SK-N-DZ (cell line): Measurements from ENCODE around the gene PTTG1IP.

Experiments used
- DNase-seq: peaks from one replicate; pipeline ENCODE4 v3.0.0-alpha.2; 2015; ENCODE audit warnings: low spot score

Gene PTTG1IP

DNA sequence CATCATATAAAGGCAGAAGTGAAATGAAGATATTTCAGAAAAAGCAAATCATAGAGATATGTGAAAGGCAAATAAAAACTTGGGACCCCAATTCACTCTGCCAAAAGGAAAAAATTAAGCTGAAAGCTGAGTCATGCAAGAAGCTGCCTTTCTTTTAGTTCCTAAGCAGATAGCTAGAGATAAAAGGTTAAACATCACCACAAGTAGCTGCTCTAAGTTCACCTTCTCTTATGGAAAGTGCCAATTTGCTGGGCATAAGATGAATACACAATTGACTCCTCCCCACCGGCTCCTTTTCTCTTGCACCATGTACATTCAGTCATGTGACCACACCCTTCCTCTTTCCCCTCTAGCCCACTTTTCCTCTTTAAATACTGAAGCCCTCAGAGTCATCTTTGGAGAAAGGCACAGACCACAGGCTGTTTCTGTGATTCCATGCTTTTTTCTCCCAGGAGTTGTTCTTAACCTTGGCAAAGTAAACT, 50.3 kb downstream of the PTTG1IP start:
- no peak for DNase-seq

GRCh38 chr21:44822484-44823178, 50.9 kb downstream of the PTTG1IP start:
- no peak for DNase-seq

GRCh38 chr21:44820851-44821250, 52.6 kb downstream of the PTTG1IP start:
- no peak for DNase-seq

- DNase-seq: no peak
These were observed 53.9 kb downstream of the PTTG1IP start for GRCh38 chr21:44819283-44820243.

DNA sequence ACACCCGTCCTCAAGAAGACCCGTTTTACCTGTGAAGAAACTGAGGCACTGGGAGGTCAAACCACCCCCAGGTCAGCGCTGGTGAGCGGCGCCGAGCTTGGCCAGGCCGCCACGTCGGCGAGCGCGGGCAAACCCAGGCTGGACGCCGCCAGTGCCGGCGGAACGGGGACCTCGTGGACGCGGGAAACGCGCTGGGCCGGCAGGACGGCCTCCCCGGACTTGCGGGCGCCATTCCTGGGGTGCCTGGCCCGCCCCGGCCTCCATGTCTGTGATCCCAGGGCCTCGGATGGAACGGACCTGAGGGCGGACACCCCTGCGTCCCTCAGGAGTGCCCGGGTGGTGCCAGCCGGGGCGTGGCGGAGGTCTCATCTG, 54.9 kb downstream of the PTTG1IP start:
- DNase-seq: no peak

GRCh38 chr21:44817914-44818639, 55.4 kb downstream of the PTTG1IP start, which contains the start of gene SUMO3:
Gene SUMO3, minus strand, starts transcription at chr21:44818062. Its CDS starts 94 bp downstream, at chr21:44817968.
- peak; percentile 57 for DNase-seq

DNA sequence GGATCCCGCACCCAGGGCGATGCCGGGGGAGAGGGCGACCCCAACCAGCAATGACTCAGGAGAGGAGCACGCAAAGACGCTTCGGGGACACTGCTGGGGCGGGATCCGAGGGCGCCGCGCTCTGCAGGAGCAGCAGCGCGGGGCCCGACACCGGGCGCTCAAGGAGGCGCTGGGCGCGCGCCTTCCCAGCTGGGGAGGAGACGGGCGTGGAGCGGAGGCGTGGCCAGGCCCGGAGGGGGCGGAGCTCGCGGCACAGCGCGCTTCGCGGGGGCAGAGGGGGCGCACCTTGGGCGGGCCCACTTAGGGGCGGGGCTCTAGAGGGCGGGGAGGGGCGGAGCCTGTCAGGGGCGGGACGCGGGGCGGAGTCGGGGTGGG, 56.0 kb downstream of the PTTG1IP start:
- DNase-seq: peak; percentile 67

GRCh38 chr21:44816761-44817505, 56.6 kb downstream of the PTTG1IP start:
- DNase-seq: no peak

- DNase-seq: no peak
These were observed 57.5 kb downstream of the PTTG1IP start for GRCh38 chr21:44815852-44816628.

GRCh38 chr21:44815225-44815624, 58.3 kb downstream of the PTTG1IP start:
- DNase-seq: no peak

- DNase-seq: no peak
These were observed 58.9 kb downstream of the PTTG1IP start for GRCh38 chr21:44814498-44815023.

GRCh38 chr21:44813727-44814126, 59.8 kb downstream of the PTTG1IP start:
- no peak for DNase-seq

- no peak for DNase-seq
These were observed 60.3 kb downstream of the PTTG1IP start for GRCh38 chr21:44813149-44813548.

GRCh38 chr21:44812640-44813039, 60.9 kb downstream of the PTTG1IP start:
- no peak for DNase-seq

DNA sequence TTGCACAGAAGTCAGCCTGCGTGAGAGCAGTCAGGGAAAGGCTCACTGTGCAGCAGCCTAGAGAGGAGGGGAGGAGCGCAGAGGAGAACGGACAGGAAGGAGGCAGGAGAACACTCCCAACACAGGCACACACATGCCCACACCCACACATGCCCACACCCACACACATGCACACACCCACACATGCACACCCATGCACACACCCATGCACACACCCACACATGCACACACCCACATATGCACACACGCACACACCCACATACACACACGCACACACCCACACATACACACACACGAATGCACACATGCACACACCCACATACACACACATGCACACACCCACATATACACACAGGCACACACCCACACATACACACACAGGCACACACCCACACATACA, 62.7 kb downstream of the PTTG1IP start:
- no peak for DNase-seq

DNA sequence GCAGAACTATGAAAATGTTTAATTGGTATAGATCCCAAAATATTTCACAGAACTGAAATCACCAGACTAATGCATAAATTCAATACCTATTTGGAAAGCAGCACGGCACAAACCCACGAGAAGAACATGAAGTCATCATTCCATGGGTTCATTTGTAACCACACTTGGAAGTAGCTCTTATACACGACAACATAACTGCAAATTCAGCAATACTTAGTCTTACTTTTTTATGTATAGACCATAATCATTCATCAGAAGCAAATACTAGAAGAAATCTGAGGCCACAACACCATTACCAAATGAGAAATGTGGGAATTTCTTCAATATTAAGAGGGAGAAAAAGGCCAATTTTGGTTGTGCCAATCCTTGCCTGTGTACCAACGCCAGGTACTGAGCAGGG, 67.6 kb downstream of the PTTG1IP start:
- DNase-seq: no peak

GRCh38 chr21:44805226-44805625, 68.3 kb downstream of the PTTG1IP start:
- no peak for DNase-seq

GRCh38 chr21:44804762-44805161, 68.7 kb downstream of the PTTG1IP start:
- DNase-seq: no peak

DNA sequence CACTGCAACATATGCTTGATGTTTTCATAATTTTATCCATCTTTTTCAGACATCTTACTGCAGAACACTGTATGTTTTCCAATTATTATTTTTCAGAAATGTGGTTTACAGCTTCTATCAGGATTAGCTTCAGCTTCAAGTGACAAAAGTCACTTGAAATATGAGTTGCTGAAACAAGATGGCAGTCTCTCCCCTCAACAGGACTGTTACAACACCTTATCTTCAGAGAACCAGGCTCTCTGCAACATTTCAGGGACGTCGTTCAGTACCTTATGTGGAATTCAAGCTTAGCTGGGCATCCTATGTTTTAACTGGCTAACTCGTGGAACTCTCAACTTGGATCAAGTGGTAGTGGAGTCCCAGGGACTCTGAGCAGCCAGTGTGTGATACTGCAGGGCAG, 69.8 kb downstream of the PTTG1IP start:
- DNase-seq: no peak
